NCI-H1694 treated with DMSO at 0.1 percent for 48 hours (cell line): ENCODE data around the gene RFTN1.

Source experiments
- DNase-seq: peaks from one replicate; lab custom pipeline; 2025; lab: John Stamatoyannopoulos, UW

Gene RFTN1

DNA sequence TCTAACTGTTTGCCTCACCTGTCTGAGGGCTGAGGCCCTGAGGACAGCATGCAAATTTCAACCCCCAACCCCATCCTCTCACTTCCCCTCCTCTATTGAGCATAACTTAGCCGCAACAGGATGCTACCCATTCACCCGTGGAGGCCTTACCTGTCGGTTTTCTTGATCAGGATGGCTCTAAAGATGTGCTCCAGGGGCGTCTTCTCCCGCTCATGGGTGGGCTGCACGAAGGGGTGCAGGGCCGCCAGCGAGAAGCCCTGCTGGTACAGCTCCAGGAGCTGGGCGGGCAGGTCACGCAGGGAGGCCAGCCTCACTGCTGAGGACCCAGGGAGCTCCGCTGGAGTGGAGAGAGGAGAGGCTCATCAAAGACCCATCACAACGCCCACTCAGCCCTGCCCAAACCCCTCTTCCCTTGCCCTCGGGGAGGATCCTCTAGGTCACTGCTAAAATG is 79.8 kb downstream of the RFTN1 start:
- no peak for DNase-seq

- no peak for DNase-seq
Observed at GRCh38 chr3:16432714-16433113, 80.8 kb downstream of the RFTN1 start.

DNA sequence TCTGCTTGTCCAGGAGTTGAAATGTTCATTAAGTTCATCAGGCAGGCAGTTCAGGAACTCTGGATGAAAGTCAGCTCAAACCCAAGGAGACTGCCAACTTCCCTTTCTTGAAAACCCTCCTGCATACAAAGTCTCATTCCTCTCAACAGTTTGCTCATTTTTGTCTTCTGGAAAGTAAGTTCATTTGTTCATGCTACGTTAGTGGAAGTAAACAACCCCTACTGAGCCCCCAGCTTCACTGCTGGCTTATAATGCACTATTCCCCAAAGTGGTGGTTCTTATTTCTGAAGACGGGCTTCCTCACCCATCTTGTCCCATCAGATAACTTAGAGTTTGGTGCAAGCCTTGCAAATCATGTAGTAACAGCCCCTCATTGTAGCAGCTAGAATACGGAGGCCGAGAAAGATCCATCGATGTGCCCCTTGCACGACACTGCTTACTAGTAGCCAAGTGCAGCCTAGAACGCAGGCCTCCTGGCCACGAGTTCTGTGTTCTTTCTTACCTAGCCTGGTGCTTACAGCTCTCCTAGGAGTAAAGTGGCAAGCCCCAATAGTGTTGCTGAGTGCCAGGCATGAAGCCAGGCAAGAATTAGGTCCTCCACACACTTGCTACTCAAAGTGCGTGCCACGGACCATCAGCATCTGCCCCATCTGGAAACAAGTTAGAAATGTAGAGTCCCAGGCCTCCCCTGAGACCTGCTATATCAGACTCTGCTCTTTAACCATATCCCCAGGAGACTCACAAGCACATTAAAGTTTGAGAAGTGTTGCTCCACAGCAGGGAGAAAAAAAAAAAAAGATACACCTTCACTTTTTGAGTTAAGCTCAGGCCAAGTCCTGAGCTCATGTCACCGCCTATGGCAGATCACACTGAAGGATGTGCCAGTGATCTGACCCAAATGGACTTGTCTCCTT is 82.5 kb downstream of the RFTN1 start:
- DNase-seq: no peak

DNA sequence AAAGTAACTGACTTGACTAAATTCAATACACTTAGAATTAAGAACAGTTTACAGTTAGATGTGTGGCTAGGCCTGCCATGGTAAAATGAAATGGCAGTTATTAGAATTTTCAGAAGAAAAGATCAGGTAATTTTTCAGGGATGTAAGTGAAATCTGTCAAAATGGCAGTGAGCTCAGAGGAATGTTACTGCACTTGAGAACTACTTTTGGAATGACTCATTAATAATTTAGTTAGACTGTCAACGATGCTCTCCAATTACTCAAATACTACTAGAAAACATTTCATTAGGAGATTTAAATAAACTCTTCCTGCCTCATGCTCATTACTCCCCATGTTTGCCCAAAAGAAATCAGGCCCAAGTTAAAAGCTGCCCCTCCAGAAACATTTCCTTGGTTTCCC is 84.4 kb downstream of the RFTN1 start:
- DNase-seq: no peak

DNA sequence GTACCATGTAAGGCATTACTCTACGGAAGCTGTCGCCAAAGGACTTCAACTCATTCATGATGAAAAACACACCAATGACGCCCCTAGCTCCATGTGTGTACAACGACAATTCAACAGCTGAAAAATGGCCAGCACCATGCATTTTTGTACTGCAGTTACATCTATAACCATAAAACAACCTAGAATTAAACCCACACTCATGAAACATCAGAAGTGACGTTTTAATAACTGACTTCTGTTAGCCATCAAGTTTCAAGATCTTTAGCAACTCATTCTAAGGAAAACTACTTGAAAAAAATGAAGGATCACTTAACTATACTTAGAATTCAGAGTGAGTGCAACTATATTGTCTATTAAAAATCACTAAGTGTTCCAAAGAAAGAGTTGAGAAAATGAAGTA is 84.9 kb downstream of the RFTN1 start:
- no peak for DNase-seq

DNA sequence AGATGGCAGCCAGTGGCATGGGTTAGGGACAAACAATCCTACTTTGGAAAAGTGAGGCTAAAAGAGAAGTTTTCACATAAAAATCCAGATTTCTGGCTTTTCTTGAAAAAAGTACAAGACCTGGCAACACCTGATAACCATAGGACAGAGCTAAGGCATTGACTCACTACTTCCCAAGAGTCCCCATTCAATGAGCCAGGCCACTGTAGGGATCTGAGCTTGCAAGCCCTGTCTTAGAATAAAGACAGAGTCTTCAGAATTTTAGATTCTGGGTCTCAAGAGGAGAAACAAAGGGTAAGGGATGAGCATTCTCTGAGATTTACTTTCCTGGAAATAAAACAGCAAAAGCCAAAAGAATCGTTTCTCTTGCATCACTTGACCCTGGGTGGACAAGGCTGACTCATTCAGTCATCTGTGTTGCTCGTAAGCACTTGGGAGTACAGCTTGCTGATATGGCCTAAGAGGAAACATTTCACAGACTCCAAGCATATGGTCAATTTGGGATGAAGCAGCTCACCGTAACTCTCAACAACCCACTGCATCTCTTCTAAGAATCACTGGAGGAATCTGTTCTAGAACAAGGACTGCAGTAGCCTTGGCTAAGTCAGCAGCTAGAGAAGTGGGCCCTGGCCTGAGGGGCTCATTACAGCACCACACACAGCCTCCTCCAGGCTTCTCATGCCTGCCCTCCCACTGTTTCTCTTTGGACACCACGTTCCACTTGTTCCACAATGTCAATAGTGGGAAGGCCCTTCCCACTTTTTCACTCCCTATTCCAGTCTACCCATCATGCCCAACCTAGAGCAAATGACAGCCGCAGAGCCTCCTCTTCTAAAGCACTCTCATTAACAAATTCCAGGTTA is 86.2 kb downstream of the RFTN1 start:
- no peak for DNase-seq

DNA sequence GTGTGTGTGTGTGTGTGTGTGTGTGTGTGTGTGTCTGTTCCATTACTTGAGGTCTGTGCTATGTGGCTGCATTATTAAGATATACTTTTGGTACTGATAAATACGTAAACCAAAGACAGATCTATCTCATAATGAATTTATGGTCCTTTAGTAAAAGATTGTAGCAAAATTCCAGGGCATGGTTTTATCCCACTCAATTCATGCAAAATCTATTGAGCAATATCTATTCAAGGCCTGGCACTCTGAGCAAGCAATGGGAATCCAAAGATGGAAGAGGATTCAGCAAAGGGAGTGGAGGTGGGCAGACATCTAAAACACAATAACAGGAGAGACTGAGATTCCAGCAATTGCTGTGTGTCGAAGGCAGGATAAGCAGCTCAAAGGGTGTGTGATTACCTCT is 86.8 kb downstream of the RFTN1 start:
- DNase-seq: no peak

DNA sequence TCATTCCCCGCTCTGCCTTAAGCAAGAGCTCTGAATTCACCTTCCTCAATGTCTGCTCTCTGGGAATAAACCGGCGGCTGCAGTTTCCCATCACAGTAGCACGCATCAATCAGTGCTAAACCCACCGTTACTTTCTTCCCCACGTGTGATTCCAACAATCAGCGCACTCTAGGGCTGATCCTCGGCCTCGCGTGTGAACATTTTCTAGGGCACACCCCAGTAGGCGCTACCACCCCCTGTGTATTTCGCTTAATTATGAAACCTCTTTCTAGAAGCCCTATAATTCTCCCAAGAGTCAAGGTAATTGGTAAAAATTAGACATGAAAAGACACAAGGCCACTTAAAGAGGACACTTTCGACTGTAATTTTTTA is 87.5 kb downstream of the RFTN1 start:
- no peak for DNase-seq

GRCh38 chr3:16425398-16426028 is 88.0 kb downstream of the RFTN1 start:
- DNase-seq: no peak

GRCh38 chr3:16423947-16424673 is 89.4 kb downstream of the RFTN1 start:
- no peak for DNase-seq

DNA sequence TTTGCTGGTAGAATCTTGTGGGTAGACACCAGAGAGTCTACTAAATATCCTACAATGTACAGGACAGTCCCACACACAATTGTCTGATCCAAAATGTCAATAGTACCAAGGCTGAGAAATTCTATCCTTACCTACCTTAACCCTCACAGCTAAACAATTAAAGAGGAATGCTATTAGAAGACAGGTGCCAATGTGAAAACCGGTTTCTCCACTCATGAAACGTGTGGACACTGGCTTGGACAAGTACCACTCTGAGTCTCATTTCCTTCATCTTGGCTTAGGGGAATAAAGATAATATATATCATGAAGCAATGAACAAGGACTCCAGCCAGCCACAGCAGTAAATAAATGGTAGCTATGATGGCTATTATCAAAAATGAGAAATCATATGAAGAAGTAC is 90.2 kb downstream of the RFTN1 start:
- no peak for DNase-seq

DNA sequence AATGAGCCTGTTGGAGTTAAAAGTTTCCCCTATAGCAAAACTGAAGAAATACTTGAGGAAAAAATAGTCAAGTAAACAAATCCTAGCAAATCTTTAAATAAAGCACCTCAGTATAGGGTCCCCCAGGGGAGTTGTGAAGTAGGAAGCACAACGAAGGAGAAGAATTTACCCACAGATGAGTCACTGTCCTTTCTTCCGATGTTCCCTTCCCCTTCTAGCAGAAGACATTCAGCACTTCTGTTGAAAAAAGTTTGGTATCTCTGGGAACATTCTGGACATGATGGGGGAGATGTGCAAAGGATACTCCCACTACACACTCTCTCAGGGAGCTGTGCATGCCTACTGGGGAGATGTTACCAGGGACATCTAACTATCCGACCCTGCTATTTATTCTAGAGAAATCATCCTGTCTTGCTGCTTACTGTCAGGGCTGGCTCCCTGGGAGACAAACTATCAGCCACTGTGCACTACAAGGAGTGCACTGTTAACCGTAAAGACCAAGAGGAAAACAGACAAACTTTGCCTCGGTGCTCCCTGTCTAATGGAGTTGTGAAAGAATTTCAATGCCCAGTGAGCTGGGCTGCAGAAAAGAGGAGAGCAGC is 93.8 kb downstream of the RFTN1 start:
- no peak for DNase-seq

- DNase-seq: no peak
Observed at GRCh38 chr3:16417945-16418739, 95.4 kb downstream of the RFTN1 start.

- DNase-seq: no peak
Observed at GRCh38 chr3:16415911-16416476, 97.5 kb downstream of the RFTN1 start.

DNA sequence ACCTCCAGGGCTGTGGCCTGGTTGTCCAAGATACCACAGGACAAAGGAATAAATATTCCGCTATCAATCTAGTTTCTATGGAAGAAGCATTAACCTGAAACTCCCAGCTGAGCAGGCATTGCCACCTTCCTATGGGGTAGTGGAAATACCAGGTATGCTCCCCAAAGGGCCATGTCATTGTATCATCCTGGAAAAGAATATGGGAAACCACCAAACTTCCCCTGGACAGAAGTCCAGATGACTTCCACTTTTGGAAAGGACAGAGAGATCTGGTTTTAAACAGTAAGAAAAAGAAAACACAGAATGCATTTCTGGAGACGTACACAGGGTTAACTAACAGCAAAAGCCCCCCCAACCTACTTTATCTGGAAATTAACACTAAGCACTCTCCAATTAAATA is 100.2 kb downstream of the RFTN1 start:
- no peak for DNase-seq

DNA sequence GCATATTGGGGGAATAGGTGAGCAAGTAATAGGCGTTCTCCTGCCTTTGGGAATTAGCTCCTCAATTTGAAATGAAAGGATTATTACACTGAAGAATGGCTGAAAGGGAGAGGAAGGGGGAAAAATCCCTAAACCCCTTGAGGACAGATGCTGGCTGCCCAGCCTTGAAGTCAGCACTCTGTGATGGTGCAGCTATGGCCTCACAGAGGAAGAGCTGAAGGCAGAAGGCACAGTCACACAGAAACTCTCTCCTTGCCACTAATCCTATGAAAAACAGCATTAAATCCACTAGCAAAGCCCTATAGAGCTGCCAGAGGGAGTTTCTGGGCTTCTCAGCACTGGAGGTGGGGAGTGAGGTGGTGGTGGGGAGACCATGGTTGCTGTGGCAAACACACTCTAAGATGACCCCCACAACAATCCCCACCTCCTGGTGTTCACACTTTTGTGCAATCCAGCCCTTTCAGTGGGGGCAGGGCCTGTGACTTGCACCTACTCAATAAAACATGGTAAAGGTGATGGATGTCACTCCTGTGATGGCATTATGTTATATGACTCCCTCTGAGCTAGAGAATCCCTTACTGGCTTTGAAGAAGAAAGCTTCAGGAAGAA is 101.2 kb downstream of the RFTN1 start:
- DNase-seq: no peak

DNA sequence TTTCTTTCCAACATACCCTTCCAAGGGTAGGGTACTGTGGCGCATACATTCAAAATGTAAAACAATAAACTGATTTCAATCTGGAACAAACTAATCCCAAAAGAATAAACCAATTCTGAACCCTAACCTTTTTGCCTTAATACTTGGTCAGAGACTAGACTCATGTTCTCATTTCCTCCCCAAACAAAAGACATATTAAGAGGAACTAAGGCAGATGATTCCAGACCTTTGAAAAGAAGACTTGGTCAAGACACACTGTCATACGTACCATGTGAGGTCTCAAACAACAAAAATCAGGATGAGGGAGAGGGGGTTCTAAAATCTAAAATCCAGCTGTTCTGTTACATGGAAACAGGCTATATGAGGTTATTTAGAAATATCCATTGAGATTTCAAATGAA is 102.1 kb downstream of the RFTN1 start:
- DNase-seq: no peak

GRCh38 chr3:16410659-16411058 is 102.8 kb downstream of the RFTN1 start:
- DNase-seq: no peak

- DNase-seq: no peak
Observed at GRCh38 chr3:16409032-16409431, 104.5 kb downstream of the RFTN1 start.

- DNase-seq: no peak
Observed at GRCh38 chr3:16407366-16407765, 106.1 kb downstream of the RFTN1 start.
